Stimulated activated CD8-positive, alpha-beta memory T cell treated with anti-CD3 and anti-CD28 coated beads, Interleukin-4, amount 100 ng/mL, for 4 hours (primary cell): Measurements from ENCODE around the gene GATB.

Experiments
- DNase-seq, 2 donors: peaks; one replicate each; pipeline ENCODE4 v3.0.0-alpha.2; 2020; ENCODE audit warnings: low read depth in 2 of 2, low spot score in 1 of 2

Gene GATB

GRCh38 chr4:151700566-151701316, 60.1 kb downstream of the GATB start:
- DNase-seq, result no peak

GRCh38 chr4:151698213-151698612, 62.6 kb downstream of the GATB start:
- DNase-seq, result no peak

- no peak for DNase-seq
Measured at GRCh38 chr4:151694961-151695720, 65.7 kb downstream of the GATB start.

- no peak for DNase-seq
Measured at GRCh38 chr4:151692821-151693673, 67.8 kb downstream of the GATB start.

GRCh38 chr4:151692443-151692782, 68.4 kb downstream of the GATB start:
- DNase-seq, result no peak

GRCh38 chr4:151691639-151692442, 69.0 kb downstream of the GATB start:
- DNase-seq, result no peak

- no peak for DNase-seq
Measured at GRCh38 chr4:151690876-151691275, 69.9 kb downstream of the GATB start.

- DNase-seq, result no peak
Measured at GRCh38 chr4:151690164-151690870, 70.5 kb downstream of the GATB start.

GRCh38 chr4:151689211-151689991, 71.4 kb downstream of the GATB start:
- DNase-seq, result no peak

GRCh38 chr4:151688785-151689043, 72.1 kb downstream of the GATB start:
- no peak for DNase-seq

GRCh38 chr4:151688003-151688784, 72.6 kb downstream of the GATB start:
- no peak for DNase-seq

- no peak for DNase-seq
Measured at GRCh38 chr4:151687021-151687640, 73.7 kb downstream of the GATB start.

- no peak for DNase-seq
Measured at GRCh38 chr4:151685303-151685702, 75.5 kb downstream of the GATB start.

- DNase-seq, result no peak
Measured at GRCh38 chr4:151681085-151681484, 79.7 kb downstream of the GATB start.

- DNase-seq, result no peak
Measured at GRCh38 chr4:151679231-151679630, 81.6 kb downstream of the GATB start.

- no peak for DNase-seq
Measured at GRCh38 chr4:151678048-151678872, 82.5 kb downstream of the GATB start.

- DNase-seq, result no peak
Measured at GRCh38 chr4:151677193-151677592, 83.6 kb downstream of the GATB start.

- no peak for DNase-seq
Measured at GRCh38 chr4:151676301-151676700, 84.5 kb downstream of the GATB start.
